GM18505 (cell line): ENCODE results near the gene GYPC.
A peak's percentile ranks its signal among the peaks of the same experiment; 100 is the strongest.

Experiments used
- ATAC-seq: cut with Tn5 transposase; IDR thresholded peaks from one replicate; pipeline ENCODE4 v1.9.1; 2021; ENCODE audit not compliant: unreplicated experiment
- POLR2A ChIP-seq: IDR thresholded peaks from 4 replicates; pipeline ENCODE4 v1.6.1; 2011; ENCODE audit warnings: borderline replicate concordance; ENCODE audit not compliant: insufficient read depth, insufficient read length; ENCODE audit errors: extremely low read depth

Gene GYPC

GRCh38 chr2:126664639-126665038, 8.7 kb downstream of the GYPC start:
- peak; percentile 25 for ATAC-seq
- no peak for TF ChIP-seq POLR2A

- TF ChIP-seq POLR2A: no peak
- ATAC-seq: no peak
These were observed 9.5 kb downstream of the GYPC start for GRCh38 chr2:126665483-126665882.

DNA sequence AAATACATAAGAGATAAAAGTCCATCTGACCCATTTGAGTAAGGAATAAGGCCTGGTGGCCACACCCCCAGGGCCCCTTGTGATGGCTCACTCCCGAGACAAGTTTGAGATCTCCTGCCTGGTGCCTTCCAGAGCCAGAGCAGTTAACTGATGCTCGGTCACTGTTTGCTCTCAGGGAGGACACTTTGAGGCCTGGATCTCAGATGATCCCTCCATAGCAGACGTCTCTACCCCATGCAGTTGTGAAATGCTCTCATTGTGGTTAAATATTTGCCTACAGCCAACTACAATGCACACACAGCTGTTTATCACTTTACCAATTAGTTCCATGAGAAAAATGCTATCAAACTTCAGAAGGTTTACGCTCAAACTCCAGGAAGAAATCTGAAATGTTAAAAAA, 12.3 kb downstream of the GYPC start:
- no peak for ATAC-seq
- no peak for TF ChIP-seq POLR2A

- no peak for TF ChIP-seq POLR2A
- no peak for ATAC-seq
These were observed 13.8 kb downstream of the GYPC start for GRCh38 chr2:126669772-126670171.

DNA sequence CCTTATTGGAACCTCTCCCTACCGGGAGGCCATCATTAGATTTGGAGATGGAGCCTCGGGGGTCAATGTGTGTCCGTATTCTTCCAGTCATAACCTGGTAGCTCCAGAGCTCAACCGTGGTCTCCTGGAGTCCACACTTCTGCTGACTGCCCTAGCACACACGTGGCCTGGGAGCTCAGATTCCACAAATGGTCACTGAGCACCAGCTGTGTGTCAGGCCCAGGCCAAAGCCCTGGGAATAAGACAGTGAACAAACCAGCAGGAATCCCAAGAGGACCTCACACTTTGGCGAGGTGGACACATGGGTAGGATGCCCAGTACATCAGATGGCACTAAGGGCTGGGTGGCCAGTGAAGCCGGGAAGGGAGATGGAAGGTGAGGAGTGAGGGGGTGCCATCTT, 15.5 kb downstream of the GYPC start:
- no peak for TF ChIP-seq POLR2A
- no peak for ATAC-seq

DNA sequence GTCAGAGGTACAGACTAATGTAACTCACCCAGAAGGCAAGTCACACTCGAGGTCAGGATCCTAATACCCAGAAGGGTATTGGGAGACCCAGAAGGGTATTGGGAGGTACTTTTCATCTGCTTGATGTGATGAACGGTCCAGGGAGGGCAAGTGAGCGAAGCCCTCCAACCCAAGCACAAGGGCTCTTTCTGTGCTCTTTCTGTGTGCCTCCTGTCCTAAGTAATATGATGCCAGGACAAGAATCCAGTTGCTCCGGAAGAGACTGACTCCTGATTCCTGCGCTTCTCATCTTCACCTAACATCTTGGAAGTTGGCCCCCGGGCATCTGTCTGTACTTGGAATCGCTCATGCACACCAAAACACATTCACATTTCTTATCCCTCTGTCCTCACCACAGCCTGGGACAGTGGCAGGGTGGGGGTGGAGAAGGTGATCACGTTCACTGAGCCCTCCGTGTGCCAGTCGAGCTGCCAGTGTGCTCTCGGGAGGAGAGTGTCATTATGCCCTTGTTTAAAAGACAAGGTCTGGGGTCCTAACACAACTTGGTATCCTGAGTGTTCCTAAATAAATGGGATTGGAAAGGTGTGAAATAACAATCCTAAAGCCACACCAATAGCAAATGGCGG, 17.1 kb downstream of the GYPC start:
- no peak for ATAC-seq
- no peak for TF ChIP-seq POLR2A

GRCh38 chr2:126674075-126674744, 18.3 kb downstream of the GYPC start:
- ATAC-seq: no peak
- TF ChIP-seq POLR2A: no peak

GRCh38 chr2:126675637-126676036, 19.7 kb downstream of the GYPC start:
- ATAC-seq: no peak
- TF ChIP-seq POLR2A: no peak

DNA sequence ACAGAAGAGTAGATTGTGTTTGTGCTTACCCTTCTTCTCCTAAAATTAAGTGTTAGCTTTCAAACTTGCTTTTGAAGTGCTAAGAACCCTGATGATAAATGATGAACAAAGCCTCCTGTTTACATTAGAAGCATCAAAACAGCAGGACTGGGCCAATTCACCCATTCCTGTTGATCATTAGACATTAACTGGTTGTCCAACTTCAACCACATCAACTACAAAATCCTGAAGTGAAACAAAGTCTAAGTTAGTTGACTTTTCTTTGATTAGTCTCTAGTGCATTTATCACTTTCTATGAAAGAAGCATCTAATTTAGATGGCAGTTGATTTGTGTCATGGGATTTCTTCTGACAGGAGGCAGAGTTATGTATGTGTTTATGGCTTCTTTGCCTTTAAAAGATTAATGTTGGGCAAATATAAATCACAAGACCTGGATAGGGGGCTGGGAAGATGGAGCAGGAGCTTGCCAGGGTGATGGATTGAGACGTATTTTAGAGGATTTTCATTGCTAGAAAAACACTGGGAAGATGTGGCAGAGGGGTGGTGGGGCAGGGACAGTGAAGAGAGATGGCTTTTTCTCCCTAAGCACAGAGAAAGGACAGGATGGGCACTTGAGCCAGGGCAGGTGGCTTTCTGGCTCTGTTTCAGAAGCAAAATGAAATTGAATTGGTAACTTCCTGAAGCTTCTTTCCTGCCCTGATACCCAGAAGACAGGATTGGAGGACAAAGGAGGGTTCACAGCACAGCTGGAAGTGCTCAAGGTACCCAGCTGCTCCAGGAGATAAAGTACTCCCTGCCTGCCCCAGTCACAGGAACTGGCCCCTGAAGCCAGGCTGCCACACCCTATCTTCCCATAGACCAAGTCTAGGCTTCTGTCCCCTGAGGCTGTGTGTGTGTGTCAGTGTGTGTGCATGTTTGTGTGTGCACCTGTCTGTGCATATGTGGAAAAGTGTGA, 20.5 kb downstream of the GYPC start:
- no peak for TF ChIP-seq POLR2A

DNA sequence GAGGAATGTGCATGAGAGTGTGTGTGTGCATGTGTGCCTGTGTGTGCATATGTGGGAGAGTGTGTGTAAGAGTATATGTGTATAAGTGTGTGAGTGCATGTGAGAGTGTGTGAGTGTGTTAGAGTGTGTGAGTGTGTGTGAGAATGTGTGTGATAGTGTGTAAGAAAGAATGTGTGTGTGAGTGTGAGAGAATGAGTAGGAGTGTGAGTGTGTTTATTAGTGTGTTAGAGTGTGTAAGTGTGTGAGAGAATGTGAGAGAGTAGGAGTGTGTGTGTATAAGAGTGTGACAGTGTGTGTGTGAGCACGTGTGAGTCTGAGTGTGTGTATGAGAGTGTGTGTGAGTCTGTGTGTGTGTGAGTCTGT, 21.2 kb downstream of the GYPC start:
- no peak for TF ChIP-seq POLR2A
- ATAC-seq: no peak

More for the DNA sequence above, 20.5 kb downstream of the GYPC start:
- no peak for ATAC-seq

DNA sequence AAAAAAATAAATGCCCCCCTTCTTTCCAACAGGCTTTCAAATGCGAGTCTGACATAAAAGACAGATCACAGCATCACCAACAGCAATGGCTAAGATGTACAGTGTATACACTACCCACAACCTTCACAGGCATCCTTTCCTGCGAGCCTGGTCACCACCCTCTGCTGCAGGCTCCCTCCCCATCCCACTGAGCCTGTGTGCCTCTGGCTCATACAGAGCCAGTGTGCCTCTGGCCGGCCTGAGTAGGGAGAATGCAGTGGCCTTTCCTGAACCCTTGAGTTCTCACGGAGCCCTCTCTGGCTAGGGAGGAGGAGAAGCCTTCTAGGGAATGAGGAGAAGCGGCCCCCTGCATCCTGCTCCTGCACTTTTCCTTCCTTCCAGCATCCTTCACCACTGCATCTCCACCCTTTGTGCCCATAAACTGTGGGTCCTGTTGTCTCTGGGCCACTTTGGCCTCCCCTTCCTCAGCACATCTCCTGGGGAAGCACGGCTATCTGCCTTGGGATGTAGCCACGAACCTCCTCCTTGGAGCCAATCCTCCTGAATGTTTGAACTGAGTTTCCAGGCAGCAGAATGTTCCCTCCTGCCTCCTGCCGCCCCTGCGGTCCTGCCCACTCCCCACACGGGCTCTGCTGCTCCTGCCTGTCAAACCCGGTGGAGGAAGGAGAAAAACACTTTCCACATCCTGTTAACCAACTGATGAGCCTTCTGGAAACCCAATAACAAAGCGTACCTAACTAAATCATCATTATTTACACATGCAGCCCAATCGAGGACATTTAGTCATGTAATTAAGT, 22.5 kb downstream of the GYPC start:
- no peak for TF ChIP-seq POLR2A

GRCh38 chr2:126679094-126679713, 23.2 kb downstream of the GYPC start:
- TF ChIP-seq POLR2A: no peak
- no peak for ATAC-seq

More for the DNA sequence above, 22.5 kb downstream of the GYPC start:
- ATAC-seq: no peak
